ENCODE measurements around the gene TAS2R41.
"Not testable (repeated sequence)": the region's sequence is repeated elsewhere in the genome, so short reads cannot be mapped to it uniquely, and the experiment has no call there.

Gene TAS2R41

DNA sequence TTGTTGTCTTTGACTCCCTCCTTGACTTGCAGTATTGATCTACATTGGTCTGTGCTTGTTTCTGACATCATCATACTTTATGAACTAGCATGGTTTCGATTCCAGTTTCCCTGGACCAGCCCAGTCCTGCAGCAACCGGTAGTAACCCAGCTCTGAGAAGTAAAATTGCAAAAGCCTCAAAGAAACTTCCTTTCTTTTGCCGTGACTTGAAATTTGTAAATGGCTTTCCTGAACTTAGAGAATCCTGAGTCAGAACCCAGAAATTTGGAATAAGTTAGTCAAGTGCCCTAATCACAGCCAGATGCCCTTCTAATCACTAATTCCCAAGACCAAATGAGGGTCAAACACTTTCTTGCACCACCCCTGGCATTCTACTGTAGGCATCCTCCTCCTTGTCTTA lies 19.4 kb upstream of the TAS2R41 start:
- no peak for DNase-seq

DNA sequence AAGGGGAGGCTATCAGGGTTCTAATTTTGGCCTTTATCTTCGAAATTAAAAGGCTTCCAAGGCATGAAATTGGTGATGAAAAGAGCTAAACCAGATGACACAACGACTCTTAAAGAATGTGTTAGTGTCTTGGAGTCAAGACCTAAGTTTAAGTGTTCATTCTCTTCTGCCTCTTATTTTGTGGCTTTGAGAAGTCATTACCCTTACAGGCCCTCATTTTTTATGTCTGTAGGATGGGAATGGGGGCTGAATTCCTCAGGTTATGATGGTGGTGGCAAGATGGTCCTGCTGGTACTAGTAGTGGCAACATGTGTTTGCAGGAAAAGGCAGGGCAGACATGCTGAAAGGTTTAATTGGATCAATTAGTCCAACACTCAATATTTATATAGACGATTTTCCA lies 19.0 kb upstream of the TAS2R41 start:
- no peak for DNase-seq

DNA sequence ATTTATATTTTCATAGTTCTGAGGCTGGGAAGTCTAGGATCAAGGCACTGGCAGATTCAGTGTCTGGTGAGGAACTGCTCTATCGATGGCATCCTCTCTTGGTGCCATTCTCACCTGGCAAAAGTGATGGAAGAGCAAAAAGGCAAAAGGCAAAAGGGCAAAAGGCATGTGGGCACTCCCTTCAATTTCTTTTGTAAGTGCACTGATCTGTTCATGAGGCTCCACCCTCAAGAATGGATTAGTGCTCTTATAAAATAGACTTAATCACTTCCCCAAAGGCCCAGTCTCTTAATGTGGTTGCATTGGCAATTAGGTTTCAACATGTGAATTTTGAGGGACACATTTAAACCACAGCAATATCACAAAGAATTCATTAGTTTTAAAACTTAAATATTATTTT lies 18.3 kb upstream of the TAS2R41 start:
- DNase-seq: no peak

DNA sequence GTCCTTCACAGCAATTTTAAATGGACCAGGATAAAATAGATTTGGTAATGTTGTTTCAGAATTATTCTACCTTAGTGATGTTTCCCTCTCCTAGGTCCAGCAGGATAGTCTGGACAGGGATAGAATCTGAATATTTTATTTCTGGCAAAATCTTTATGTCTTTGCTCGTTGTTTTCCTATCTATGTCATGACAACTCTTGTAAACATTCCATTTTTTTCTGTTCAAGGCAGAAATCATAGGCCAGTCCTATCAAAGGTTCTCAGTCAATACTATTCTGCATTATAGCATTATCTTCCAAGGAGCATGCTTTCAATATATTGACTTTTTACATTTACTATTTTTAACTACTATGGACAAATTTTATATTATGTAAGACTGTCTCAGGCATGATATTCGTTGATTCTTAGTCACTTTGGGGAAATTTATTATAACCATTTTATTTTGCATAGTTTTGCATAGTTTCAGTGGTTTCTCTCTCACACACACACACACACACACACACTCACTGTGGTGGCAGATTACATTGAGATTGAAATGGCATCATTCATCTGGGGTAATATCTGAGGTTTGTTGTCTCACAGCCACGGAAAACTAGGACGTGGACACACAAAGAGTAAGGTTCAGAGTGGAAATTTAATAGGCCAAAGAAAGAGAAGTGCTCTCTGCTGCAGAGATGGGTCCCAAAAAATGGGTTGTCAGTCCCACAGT lies 17.2 kb upstream of the TAS2R41 start:
- DNase-seq: no peak

DNA sequence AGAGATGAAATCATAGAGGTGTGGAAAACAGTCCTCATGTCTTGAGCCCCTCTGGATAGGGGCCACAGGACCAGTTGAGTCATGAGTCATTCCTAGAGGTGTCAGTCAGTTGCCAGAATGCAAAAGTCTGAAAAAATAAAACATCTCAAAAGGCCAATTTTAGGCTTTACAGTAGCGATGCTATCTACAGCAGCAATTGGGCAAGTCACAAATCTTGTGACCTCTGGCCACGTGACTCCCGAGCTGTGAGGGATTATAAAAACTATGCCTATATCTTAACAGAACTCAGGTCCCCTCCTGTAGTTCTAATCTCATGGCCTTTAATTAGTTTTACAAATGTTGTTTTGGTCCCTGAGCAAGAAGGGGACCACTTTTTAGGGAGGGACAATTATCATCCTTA lies 15.6 kb upstream of the TAS2R41 start:
- no peak for DNase-seq

DNA sequence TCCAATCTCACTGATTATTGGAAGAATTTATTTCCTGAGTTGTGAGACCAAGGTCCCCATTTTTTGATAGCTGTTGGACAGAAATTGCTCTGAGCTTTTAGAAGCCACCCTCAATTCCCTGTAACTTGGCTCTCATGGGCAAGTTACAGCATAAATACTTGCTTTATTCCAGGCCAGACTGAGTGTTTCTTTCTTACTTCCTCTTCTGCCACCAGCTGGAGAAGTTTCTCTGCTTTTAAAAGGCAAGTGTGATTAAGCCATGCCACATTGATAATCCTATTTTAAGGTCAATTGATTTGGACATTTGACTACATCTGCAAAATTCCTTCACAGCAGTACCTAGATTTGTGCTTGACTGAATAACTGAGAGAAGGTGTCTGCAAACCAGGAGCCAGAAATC lies 14.1 kb upstream of the TAS2R41 start:
- no peak for DNase-seq

DNA sequence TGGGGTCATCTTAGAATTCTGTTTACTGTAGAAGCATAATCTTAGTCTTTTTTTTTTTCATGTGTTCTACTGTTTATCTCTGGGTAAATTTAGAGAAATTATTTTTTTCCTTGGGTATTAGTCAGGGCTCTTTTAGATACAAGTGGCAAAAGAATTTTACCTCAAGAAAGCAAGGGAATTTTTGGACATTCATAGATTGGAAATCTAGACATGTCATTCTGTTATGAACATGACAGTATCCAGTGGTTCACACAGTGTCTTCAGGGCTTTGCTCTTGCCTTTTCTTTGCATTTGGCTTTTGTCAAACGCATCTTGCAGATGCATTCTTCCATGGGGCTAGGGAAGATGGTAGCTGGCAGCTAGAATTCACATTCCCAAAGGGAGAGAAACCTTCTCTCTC lies 13.7 kb upstream of the TAS2R41 start:
- no peak for DNase-seq

DNA sequence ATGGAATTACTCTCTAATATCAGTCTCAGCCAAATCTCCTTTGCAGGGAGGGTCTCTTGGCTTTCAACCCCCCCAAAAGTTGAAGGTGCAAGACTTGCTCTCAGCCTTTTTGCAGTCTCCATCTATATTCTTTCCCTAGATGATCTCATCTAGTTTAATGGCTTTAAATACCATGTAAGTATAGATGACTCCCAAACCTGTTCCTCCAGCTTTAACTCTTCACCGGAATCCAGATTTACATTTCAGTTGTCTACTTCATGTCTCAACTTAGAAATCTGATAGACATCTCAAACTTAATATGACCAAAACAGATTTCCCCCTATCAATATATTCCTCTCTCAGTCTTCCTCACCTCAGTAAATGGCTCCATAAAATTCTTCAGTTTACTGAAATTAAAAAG lies 9.9 kb upstream of the TAS2R41 start:
- no peak for DNase-seq

DNA sequence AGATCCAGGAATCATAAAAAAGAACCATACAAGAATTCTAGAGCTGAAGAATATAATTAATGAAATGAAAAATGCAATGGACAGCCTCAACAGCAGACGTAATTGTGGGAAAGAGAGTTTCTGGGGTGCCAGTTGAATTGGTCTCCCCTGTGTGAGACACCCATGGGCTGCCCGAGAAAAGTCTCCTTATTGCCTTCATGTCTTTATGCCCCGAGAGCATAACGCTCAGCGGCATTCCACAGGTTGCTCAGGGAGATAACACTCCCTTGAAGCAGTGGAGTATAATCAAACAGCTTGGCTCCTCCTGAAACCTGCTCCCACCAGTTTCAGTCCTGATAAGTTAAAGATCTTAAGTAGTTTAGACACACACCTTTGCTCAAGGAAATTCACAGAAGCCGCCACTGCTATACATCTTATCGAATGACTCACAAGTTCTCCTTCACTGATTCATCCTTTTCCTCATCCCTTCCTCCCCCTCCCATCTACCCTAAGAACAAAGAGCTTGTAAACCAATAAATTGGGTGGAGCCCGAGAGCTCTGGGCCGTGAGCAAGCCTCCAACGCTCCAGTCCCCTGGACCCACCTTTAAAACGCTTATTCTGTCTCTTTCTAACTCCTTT lies 5.5 kb upstream of the TAS2R41 start:
- DNase-seq: not testable (repeated sequence)

DNA sequence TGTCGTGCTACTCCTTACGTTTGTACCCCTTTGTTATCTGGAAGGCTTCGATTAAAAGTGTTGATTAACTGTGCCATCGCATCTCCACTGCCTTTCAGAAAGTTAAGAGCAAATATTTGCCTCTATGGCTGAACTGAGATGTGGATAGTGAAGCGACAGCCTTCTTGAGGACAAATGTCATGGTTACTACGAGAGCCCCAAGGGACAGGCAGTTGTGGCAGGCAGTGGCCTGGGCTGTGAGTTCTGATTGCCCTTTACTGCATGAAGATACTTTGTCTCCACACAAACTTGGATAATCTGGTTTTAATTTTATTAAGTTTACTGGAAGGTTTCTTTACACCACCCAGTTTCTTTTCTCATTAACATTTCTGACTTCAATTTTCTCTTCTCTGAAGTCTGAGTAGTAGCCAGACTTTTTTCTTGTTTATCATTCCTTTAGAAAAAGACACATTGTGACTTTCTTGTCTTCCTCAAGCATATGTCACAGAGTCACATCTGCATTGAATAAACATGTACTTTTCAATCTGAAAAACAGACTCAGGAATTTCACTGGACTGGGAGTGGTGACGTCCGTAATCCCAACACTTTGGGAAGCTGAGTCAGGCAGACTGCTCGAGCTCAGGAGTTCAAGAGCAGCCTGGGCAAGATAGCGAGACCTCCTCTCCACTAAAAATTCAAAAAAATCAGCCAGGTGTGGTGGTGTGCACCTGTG lies 1.5 kb downstream of the TAS2R41 start:
- no peak for DNase-seq

DNA sequence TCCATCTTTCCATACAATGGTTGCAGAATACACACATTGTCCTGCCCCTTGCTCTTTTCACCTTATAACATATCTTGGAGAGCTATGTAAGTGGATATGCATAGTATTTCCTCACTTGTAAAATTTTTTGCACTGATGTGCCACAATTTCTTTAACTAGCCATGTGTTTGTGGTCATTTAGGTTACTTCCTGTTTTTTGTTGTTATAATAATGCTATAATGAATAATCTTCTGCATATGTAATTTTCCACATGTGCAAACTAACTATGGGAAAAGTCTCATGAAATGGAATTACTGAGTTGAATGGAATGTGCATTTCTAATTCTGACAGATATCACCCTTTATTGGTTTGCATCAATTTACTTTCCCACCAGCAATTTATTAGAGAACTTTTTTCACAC lies 2.8 kb downstream of the TAS2R41 start:
- DNase-seq: no peak

DNA sequence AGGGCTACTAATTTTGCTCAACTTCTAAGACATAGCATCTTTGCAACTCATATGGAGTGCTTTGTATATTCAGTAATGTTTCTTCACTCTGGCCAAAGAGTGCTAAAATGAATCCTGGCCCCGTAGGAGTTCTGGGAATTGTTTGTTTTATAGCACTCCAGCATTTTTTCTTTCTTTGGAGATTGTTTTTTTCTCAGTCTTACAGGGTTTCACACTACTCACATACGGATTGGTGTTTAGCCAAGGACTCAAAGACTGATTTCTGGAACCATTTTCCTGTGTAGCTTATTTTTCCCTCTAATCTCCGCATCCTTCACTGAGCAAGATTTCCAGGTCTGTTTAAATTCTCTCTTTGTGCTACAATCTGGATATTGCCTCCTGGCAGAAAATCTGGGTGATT lies 6.4 kb downstream of the TAS2R41 start:
- no peak for DNase-seq

DNA sequence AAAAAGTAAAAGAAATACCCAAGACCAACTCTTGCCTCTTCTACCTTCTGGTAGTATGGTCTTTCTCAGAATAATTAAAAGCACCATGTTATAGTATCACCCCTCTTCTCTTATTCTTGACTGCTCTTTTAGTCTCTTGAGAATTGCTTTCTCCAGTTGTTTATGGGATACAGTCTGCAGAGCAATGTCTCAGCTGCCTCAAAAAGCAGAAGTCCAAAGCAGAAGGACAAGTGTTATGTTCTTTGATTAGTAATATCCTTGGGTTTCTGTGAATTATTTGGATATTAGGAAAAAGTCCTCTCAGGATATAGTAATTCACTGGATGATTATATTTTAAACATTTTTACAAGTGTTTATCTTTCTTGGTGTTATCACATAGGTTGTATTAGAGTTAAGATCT lies 7.4 kb downstream of the TAS2R41 start:
- peak; percentile 17 to 20 for DNase-seq

DNA sequence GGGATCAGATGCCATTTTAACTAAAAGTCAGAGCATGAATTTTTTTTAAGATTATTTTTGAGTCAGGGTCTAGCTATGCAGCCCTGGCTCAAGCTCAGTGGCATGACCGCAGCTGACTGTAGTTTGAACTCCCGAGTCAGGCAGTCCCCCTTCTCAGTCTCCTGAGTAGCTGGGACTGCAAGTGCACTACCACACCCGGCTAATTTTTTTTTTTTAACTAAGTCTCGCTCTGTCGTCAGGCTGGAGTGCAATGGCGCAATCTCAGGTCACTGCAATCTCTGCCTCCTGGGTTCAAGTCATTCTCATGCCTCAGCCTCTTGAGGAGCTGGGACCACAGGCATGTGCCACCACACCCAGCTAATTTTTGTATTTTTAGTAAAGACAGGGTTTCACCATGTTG lies 7.8 kb downstream of the TAS2R41 start:
- no peak for DNase-seq

DNA sequence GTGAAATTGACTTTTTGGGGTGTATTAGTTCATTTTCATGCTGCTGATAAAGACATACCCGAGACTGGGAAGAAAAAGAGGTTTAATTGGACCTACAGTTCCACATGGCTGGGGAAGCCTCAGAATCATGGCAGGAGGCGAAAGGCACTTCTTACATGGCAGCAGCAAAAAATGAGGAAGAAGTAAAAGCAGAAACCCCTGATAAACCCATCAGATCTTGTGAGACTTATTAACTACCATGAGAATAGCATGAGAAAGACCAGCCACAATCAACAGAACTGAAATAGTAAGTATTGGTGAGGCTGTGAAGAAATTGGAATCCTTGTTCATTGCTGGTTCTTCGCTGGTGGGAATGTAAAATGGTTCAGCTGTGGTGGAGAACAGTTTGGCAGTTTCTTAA lies 8.6 kb downstream of the TAS2R41 start:
- not testable (repeated sequence) for DNase-seq

DNA sequence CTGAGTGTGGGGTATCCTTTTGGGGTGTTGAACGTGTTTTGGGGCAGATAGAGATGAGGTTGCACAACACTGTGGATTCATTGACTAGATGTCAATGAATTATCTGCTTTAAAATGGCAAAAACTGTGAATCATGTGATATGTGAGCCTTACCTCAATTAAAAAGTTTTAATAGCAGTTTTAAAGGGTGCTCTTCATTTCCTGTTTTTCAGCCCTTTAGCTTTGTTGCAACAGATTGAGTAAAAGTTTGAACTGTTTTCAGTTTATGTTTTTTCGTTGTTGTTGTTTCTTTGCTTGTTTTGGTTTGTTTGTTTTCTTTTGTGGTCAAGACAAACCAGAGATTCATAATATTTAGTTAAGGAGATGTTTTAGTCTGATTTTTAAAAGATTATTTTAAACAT lies 9.4 kb downstream of the TAS2R41 start:
- DNase-seq: no peak

DNA sequence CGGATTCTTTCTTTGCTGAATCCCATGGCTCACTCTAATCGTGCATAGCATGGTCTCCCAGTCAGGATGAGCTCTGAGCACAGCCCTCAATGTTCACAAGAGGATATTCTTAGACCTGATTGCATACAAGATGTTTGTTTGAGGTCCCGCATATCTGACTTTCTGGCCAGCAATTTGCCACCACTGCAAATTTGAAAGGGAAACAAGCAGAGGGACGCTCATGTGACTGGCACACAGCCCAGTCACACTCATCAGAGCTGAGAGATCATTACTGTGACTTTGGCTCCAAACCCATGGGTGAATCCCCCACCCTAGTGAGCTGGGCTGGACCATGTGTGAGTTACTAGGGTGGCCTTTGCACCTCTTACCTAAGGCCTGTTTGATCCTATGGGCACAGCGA lies 9.9 kb downstream of the TAS2R41 start:
- DNase-seq: no peak

DNA sequence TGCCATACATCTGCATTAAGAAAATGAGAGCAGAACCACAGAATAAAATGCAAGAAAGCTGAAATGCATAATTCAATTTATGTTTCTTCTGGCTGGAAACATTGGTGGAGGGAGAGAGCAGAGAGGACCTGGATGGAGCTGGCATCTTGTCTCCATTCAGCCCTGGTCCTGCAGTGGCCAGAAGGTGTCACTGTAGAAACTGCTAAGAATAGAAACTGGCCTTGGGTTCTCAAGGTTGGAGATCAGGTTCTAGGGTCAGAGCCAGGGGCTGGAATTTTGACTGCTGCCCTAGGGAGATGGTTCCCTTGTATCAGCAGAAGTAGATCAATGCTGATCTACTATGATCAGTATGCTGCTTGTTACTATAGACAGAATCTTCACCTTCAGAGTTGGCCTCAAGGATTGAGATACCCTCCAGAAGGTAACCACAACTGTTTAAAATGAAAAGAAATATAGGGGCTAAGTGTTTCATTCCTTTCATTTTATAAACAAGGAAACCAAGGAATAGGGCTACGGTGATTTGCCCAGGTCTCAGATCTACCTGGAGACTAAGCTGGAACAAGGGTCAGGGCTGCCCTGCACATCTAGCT lies 13.1 kb downstream of the TAS2R41 start:
- DNase-seq: peak; percentile 9 to 25

DNA sequence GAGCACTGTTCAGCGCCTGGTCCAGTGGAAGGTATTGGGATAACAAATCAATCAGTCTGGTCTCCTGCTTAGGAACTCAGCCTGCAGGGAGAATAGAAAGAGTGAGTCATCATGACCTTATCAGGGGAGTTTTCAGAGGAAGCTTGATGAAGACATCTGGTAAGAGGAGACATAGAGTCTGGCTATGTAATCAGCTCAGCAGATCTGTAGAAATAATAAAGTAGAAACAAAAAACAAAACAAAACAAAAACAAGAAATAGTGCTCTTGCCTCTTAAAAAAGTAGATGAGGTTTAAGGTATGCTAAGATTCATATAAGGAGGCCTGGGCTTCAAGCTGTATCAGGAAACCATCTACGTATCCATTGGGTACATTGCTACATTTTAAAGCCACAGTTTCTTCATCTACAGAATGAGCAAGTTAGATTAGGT lies 14.4 kb downstream of the TAS2R41 start:
- no peak for DNase-seq

DNA sequence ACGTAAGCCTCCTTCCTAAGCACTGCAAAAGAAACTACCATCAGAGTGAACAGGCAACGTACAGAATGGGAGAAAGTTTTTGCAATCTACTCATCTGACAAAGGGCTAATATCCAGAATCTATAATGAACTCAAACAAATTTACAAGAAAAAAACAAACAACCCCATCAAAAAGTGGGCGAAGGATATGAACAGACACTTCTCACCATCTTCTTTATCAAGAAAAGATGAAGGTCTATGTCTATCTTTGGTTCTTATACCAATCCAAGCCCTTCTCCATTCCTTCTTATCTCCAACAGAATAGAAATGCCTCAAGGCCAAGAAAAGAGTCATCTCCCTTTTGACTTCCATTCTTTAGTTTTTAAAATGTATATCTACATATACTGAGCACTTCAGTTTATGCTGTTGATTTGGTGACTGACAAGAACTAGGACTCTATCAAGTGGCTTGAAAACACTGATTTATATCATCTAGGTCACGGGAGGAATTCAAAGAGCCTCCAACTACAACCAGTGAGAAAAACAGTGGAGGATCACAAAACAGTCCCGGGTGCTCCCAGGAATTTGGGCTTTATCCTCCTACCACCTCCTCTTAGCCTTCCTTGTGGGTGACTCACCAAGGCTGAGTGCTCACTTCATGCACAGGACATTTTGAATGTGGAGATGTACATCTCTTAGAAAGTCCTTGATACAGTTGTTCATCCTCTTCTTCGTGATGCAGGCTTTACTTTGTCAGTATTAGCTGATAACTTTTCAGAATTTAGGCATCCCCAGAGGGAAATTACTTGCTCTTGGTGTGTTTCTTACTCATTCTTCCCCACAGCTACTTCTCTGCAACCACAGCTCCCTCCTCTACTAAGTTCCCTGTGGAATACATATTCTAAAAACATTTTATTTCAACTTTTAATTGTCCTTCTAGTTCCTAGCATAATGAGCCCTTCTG lies 15.4 kb downstream of the TAS2R41 start:
- DNase-seq: no peak

DNA sequence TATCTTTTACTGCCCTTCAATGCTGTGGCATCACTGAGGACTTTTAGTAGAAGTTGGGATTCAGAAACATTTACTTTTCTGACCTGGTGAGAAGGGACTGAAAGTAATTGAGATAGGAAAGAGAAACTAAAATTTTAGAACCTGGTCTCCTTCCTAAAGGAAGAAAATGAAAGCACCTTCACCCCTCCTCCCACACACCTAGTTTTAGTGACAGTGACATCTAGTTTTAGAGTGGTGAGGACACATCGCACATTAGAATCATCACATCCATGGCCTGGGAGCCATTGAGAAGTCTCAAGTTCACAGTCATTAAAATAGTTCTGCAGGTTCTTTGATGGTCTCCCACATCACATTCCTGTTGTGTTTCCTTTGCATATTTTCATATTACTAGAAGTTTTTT lies 16.1 kb downstream of the TAS2R41 start:
- no peak for DNase-seq

DNA sequence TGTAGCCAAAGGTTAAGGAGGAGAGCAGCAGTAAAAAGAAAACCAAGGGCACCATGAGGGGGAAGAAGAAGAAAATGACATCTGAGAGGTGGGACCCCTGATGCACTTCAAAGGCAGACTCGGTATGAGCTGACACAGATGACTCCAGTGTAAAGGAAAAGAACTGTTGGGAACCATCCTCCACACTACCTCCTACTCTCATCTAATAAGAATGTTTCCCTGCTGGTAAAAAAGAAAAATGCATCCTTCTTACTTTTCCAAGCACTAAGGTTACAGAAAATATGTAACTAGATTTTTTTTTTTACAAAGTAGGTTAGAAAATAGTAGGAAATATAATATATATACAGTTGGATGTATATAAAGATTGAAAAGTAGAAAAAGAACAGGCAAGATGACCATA lies 16.9 kb downstream of the TAS2R41 start:
- DNase-seq: no peak

DNA sequence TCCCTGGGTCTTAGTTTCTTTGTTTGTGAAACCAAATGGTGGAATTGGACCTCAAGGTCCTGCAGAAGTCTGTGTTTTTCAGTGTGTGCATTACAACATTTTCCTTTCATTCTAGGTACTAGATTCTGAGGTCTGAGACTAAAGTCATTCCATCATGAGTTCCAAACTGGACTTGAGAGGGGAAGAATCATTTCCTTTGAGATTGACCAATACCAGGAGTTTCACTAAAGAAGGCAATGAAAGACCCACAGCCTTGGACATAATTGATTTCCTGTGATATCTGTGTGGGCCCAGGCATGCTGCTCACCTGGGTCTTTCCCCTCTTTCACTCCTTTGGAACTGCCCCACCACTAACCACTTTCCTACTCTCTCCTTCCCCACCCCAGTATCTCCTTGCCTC lies 18.2 kb downstream of the TAS2R41 start:
- no peak for DNase-seq
